ENCODE measurements around the gene RNF11.
A peak's percentile ranks its signal among the peaks of the same experiment; 100 is the strongest.
"Not testable (repeated sequence)": the region's sequence is repeated elsewhere in the genome, so short reads cannot be mapped to it uniquely, and the experiment has no call there.

RNF11 gene, protein sequence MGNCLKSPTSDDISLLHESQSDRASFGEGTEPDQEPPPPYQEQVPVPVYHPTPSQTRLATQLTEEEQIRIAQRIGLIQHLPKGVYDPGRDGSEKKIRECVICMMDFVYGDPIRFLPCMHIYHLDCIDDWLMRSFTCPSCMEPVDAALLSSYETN

DNA sequence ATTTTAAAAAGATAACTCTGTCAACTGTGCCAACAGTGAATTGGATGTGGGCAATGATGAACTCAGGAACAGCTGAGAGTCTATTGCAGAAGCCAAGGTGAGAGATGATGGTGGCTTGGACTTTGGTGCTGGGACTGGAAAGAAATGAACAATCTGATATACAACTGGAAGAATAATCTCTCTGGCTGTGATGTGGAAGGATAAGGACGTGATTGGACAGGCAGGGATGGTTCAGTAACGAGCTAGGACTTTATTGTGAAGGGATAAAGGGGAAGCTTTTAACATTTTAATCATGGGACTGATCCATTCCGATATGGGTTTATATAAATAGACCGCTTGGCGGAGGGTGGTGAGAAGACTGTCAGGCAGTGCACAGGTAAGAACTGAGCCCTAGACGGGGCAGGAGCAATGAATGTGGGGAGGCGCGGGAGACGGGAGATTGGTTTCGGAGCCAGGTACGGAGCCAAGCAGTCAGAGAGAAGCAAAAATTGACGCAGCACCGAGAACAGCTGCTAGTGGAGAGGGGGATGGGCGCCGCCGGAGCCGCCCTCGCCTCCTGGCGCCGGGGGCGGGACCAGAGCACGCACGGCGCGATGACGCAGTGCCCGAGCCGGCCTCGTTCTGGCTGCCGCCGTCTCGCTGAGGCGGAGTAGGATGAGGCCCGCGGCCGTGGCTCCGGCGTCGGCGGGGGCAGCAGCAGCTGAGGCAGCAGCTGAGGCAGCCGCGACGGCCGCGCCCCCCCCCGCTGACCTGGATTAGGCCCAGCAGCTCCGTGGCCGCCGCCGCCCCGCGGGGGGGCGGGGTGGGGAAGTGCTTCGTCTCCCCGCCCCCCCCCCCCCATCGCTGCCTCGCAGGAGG, at the start of gene RNF11:
Gene RNF11, plus strand, starts transcription at position 601 of the 858 bp plus-strand sequence. CDS start 484 bp downstream, outside the sequence.
- peak; percentile 88 for DNase-seq

DNA sequence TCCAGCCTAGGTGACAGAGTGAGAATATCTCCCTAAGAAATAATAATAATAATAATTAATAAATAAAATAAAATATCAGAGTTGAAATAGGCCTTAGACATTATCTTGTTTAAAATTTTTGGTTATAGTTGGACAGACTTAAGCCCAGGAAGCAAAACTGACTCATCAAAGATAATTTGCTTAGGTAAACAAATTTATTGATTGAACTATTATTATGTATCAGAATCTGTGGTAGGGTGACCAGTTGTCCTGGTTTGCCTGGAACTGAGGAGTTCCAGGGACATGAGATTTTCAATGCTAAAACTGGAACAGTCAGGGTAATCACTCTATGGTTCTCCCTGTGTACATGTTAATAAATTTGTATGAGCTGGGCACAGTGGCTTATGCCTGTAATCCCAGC, 47.8 kb upstream of the RNF11 start:
- DNase-seq: no peak

DNA sequence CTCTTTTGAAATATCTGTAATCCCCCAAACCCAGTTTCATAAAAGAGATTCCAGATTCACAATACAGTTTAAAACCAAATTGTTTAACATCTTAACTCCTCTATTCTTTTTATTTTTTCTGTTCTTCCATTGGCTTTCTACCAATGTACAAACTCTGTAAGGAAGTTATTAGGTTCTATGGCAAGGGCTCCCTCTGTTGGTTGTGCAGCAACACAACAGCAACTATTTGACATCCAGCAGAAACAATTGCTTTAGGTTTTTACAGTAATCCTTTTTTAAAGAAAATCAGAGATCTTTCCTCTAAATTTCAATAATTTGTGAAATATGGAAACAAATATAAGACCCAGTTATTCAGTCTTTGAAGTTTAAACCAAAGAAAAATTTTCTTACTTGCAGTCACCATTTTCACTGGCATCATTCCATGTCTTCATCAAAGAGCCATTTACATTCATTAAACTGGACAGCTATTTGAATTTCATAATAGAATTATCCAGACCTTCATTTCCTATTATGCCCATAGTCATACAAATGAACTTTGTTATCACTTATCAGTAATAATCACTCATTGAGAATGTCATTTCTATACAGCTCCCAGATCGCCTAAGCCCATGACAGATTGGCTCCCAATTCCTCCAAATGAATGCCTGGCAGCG, 46.5 kb upstream of the RNF11 start:
- peak; percentile 74 for DNase-seq

DNA sequence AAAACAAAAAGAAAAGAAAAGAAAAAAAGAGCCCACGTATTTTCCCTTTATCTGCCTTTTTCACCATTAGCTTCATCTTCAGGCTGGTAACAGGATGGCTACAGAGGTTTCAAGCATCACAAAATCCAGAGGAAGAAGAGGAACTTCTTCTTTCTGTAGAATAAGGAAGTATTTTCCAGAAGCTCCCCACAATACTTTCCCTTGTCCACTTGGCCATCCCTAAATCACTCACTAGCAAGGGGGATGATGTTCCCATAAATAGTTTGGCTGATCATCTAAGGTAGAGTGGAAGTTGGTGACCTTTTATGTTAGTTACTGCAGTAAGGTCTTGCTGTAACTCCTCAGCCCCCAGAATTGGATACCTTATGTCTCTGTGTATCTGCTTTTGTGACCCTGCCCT, 45.1 kb upstream of the RNF11 start:
- DNase-seq: no peak

DNA sequence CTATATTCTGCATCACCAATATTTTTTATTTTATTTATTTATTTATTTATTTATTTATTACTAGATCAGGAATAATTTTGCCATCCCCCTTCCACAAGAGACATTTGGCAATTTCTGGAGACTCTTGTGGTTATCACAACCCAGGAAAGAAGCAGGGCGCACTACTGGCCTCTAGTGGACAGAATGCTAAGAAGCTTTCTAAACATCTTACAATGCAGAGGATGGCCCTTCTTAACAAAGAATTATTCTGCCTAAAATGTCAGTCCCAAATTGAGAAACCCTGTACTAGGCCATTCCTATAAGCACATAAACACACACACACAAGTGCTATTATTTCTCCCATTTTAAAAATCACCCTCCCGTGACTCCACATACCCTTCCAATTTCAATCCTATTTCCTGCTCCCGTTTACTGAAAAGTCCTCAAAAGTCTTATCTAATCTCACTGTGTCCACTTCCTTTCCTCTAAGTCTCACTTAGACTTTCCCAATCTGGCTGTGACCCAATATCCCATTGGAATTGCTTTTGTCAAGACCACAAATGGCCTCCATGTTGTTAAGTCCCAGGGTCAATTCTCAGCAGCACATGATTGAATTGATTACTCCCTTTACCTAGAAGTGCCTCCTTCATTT, 43.7 kb upstream of the RNF11 start:
- DNase-seq: peak; percentile 82

DNA sequence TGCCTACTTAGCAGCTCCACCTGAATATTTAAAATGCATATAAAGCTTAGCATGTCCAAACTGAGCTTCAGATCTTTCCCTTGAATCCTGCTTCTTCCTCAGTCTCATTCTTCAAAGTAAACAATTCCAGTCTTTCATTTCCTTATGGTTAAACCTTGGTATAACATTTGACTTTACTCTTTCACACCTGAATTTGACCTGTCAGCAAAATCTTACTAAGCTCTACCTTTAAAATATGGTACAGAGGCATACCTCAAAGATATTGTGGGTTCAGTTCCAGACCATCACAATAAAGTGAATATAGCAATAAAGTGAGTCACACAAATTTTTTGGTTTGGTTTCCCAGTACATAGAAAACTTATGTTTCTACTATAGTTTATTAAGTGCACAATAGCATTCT, 42.5 kb upstream of the RNF11 start:
- no peak for DNase-seq

DNA sequence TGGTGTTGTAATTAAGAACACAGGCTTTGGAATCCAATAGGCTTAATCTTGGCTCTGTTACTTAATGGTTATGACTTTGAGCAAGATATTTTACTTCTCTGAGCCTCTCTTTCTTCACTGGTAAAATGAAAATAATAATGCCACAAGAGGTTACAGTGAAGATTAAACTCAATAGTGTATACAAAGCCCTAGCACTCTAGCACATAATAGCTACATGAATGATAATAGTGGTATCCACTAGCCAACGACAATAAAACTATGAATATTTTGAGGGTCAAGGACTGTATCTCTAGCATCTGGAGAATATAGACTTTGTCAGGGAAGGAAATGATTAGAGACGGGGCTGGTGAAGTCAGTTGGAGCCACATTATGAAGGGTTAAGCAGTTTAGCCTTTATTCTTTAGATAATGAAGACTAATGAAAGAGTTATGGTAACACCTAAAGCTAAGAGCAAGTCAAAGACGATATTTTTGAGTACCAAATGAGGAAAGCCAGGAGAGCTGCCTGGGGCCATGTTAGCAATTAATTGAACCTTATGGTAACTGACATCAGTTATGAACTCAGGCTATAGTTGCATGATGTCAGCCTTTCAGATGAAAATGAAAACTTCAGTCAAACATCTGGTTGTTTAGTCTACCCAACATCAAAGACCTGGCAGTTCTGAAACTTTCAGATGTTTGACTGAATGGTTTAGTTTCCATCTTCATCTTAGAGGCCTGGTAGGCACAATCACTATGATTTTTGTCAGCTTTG, 32.8 kb upstream of the RNF11 start:
- no peak for DNase-seq

DNA sequence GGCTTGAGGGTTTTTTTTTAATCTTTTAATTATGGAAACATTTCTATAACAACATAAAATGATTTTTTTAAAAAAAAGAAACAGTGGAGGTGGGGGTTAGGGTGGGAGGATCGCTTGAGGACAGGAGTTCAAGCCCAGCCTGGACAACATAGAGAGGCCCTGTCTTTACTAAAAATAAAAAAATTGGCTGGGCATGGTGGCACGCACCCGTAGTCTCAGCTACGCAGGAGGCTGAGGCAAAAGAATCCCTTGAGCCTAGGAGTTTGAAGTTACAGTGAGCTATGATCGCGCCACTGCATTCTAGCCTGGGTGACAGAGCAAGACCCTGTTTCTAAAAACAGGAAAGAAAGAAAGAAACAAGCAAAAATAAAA, 32.2 kb upstream of the RNF11 start:
- no peak for DNase-seq

DNA sequence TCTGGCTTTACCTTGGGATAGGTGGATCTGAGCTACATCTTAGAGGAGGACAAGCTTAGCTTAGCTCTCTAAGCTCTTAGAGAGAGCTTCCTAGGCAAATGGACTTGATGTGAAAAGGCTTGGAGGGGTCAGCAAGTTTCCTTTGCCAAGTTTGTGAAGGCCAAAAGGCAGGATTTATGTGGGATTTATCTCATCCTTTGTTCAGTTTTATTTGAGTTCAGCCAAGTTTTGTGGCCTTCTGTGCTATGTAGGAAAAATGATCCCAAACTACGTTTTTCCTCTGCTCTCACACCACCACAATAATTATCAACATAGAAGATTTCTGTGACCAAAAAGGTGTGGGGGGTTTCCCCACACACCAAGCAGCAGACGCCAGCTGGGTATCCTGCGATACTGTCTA, 26.0 kb upstream of the RNF11 start:
- DNase-seq: no peak

DNA sequence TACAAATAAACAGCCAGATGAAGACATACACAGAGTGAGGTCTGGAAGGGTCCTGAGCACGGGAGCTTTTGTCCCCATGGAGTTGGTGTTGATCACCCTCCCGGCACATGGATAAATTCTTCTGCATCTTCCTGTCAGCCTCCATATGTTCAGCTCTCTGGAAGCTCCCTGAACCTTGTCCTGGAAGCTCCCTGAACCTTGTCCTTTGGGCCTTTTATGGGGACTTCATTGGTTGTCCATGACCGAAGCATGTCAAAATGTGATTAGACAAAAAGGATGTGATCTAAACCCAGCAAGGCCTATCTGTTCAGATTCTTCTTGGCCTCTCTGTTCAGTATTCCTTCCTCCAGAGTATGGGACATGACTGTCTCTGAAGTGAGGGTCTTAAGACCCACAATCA, 25.4 kb upstream of the RNF11 start:
- no peak for DNase-seq

DNA sequence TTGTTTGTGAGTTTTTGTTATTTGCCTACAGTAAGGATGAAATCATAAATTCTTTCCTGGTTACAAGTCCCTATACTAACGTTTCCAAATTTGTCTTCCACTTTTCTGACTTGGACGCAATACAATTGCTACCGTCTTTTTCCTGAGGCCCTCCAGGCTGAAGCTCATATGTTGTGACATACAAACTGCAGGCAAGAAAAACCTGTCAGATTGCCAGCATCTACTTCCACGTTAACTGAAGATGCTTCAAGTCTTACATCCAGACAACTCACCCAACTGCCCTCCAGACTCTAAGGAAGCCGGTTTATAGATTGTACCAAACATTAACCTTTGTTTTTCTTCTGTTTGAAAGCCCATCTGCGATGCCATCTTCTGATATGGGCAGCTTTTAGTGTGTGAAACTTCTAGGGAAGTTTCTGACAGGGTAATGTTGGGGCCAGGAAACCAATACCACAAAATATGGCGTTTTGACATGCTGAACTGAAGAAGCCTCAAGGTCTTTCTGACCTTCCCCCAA, 21.4 kb upstream of the RNF11 start:
- peak; percentile 74 for DNase-seq

DNA sequence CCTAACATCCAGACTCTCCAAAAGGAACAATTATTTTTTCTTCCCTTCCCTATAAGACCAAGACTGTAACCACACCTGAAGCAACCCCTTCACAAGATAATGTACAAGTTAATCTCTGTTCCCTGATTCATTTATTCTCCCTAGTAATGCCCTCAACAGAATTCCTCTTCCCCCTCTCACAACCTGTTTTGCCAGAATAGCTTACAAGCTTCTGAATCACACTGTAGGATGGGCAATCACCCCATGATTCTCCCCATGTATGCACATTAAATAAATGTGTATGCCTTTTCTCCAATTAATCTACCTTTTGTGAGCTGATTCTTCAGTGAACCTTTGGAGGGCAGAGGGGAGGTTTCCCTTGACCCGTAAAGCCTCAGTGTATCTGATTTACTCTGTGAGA, 20.9 kb upstream of the RNF11 start:
- DNase-seq: no peak

DNA sequence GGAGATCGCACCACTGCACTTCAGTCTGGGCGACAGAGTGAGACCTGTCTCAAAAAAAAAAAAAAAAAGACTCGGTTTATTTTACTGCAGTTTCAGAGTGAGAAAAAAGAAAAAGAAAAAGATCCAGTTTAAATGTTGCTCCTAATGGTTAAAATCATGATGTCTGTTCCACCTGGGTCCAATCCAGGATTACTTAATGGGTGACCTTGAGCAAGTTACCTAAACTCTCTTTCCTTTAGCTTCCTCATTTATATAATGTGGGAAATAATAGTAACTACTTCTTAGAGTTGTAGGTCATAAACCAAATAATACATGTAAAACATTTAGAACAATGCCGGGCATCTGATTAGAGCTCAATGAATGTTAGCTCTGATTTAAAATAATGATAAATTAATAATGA, 19.4 kb upstream of the RNF11 start:
- no peak for DNase-seq

DNA sequence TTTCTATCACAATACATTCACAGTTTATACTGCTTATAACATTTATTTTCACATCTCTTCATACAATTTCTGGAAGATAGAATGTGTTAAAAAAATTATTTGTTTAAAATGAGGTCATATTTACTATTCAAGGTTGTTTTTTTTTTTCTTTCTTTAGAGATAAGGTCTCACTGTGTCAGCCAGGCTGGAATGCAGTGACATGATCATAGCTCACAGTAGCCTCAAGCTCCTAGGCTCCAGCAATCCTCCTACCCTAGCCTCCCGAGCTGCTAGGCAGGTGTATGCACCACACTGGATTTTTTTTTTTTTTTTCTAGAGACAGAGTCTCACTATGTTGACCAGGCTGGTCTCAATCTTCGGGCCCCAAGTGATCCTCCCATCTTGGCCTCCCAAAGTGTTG, 19.0 kb upstream of the RNF11 start:
- no peak for DNase-seq

DNA sequence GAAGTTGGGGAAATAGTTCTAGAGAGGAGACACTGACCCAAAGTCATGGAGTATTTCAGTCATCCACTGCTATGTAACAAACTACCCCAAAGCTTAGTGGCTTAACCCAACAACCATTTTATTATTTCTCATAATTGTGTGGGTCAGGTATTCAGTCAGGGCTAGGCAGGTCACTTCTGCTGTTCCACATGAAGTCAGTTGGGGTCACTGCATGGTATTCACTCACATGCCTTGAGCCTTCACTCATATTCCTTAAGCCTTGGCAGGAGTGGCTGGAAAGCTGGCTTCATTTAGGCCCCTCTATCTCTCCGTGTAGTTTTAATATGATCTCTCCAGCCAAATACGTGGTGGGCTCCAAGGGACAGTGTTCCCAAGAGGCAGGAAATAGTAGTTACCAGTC, 17.5 kb upstream of the RNF11 start:
- no peak for DNase-seq

DNA sequence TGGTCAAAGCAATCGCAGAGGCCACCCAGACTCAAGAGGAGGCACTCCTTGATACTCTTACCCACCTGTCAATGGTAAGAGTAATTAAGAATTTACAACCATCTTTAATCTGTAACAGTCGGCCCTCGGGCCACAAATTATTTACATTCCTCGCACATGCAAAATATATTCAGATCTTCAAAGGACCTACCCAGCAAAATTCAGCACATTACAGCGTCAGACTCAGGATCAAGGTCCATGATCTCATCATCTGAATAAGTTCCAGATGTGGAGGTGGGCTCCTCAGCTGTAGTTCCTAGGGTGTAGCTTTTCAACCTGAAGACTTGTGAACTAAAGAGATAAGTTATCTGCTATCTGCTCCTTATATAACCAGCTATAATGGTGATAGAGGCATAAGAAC, 17.1 kb upstream of the RNF11 start:
- DNase-seq: no peak

DNA sequence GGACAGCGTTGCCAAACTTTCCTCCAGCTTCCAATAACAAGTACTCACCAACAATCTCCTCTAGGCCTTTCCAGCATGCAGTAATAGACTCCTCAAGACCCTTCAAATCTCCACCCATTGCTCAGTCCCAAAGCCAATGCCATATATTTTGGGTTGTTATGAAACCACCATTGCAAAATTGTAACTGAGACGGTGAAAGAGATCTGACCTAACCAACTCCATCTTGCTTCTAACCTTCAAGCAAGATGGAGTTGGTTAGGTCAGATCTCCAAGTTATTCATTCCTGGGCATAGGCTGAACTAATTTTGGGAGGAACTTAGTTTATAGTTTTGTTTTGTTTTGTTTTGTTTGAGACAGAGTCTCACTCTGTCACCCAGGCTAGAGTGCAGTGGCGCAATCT, 14.5 kb upstream of the RNF11 start:
- not testable (repeated sequence) for DNase-seq

DNA sequence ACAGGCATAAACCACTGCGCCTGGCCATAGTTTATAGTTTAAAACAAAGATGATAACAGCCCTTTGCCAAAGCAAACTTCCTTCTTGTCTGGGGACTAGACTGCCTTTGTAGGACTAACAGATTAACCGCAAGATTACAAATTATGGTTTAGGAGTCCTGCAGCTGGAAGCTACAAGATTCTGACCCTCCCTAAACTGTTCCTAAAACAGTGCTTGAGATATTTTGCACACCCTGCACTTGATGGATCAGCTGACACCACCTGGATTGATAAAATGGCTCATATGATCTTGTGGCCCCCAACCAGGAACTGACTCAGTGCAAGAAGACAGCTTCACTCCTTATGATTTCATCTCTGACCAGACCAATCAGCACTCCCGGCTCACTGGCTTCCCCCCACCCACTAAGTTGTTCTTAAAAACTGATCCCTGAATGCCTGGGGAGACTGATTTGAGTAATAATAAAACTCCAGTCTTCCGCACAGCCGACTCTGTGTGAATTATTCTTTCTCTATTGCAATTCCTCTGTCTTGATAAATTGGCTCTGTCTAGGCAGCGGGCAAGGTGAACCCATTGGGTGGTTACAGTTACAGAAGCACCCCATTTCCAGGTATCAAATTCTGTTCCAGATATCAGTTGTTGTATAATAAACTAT, 13.8 kb upstream of the RNF11 start:
- DNase-seq: no peak

DNA sequence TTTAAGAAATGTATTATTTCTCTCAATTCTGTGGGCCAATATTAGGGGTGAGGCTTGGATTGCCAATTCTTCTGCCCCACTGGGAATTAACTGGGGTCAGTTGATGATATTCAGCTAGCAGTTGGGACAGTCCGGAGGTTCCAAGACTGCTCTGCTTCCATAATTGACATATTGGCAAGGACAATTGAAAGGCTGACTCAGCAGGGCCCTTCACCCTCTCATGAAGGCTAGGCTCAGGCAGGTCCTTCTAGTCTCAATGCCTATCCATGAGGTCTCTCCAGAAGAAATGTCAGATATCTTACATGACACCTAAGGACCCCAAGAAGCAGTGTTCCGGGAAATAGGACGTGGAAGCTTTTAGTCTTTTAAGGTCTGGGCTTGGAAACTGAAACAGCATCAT, 13.3 kb upstream of the RNF11 start:
- DNase-seq: no peak

DNA sequence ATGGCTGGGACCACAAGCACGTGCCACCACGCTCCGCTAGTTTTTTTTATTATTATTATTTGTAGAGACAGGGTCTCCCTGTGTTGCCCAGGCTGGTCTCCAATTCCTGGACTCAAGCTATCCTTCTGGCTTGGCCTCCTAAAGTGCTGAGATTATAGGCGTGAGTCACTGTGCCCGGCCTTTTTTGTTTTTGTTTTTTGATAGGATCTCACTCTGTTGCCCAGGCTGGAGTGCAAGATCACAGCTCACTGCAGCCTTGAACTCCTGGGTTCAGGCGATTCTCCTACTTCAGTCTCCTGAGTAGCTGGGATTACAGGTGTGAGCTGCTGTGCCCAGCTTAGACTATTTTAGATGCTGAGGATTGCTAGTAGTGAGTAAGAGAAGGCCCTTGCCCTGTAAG, 11.8 kb upstream of the RNF11 start:
- DNase-seq: no peak

DNA sequence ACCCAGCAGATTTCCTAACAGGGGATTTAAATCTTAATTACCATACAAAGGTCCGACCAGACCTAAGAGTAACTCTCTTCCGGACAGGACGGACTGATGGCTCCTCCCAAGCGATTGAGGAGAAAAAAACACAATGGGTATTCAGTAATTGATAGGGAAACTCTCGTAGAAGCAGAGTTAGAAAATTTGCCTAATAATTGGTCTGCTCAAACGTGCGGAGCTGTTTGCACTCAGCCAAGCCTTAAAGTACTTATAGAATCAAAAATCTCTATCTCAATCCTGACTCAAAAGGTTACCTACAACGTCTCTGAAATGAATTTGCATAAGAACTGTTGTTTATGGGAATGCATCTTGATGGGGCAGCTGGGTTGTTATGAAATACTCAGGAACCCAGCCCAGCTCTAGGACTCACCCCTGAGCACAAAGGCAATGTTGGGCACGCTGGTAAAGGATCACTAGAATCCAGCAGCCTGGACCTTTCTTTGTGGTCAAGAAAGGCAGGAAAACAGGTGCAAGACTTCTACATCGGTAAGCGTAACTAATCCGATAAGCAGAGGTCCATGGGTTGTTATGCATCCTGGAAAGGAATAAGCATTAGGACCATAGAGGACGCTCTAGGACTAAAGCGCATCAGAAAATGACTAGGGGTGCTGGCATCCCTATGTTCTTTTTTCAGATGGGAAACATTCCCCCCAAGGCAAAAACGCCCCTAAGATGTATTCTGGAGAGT, 8.7 kb upstream of the RNF11 start:
- DNase-seq: not testable (repeated sequence)

DNA sequence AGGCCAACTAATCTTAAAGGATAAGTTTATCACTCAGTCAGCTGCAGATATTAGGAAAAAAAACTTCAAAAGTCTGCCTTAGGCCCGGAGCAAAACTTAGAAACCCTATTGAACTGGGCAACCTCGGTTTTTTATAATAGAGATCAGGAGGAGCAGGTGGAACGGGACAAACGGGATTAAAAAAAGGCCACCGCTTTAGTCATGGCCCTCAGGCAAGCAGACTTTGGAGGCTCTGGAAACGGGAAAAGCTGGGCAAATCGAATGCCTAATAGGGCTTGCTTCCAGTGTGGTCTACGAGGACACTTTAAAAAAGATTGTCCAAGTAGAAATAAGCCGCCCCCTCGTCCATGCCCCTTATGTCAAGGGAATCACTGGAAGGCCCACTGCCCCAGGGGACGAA, 7.6 kb upstream of the RNF11 start:
- DNase-seq: not testable (repeated sequence)
